ENCODE measurements around the gene HAVCR2.

DNA sequence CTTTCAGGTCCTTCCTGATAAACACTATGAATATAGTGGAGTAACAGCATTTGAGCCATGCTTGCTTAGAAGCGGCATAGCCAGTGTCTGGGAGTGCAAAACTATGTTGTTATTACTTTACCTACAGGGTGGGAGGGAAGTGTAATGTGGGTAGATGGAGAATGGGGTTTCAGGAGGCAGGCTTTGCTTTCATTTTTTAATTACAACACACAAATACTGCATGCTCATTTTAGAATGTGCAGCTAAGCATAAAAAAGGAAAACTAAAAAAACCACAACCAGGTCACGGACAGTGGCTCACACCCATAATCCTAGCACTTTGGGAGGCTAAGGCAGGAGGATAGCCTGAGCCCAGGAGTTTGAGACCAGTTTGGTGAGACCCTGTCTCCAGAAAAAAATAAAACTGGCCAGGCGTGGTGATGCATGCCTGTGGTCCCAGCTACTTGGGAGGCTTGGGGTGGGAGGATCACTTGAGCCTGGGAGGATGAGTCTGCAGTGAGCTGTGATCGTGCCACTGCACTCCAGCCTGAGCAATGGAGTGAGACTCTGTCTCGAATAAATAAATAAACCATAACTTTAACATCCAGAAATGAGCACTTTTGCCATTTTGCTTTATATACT, 70.2 kb downstream of the HAVCR2 start:
- TF ChIP-seq, protein P1, sequence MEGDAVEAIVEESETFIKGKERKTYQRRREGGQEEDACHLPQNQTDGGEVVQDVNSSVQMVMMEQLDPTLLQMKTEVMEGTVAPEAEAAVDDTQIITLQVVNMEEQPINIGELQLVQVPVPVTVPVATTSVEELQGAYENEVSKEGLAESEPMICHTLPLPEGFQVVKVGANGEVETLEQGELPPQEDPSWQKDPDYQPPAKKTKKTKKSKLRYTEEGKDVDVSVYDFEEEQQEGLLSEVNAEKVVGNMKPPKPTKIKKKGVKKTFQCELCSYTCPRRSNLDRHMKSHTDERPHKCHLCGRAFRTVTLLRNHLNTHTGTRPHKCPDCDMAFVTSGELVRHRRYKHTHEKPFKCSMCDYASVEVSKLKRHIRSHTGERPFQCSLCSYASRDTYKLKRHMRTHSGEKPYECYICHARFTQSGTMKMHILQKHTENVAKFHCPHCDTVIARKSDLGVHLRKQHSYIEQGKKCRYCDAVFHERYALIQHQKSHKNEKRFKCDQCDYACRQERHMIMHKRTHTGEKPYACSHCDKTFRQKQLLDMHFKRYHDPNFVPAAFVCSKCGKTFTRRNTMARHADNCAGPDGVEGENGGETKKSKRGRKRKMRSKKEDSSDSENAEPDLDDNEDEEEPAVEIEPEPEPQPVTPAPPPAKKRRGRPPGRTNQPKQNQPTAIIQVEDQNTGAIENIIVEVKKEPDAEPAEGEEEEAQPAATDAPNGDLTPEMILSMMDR (conservative IDR thresholded peaks at IDR 0.05 in 1 of 2, IDR thresholded peaks at IDR 0.05 in 1 of 2; ENCODE audit: extremely low read depth in 1 of 2, insufficient read depth in 1 of 2, low read depth in 1 of 2, low read length in 2 of 2) = no peak
- TF ChIP-seq EZH2 (IDR thresholded peaks at IDR 0.05; ENCODE audit: borderline replicate concordance, low read length) = no peak

Data from mammary epithelial cell (primary cell).